Stimulated activated CD4-positive, alpha-beta T cell treated with anti-CD3 and anti-CD28 coated beads, Interleukin-2, amount 100 ng/mL, for 4 hours (primary cell): ENCODE results near the gene SLC17A7.
A peak's percentile ranks its signal among the peaks of the same experiment; 100 is the strongest.
"Not testable (repeated sequence)": the region's sequence is repeated elsewhere in the genome, so short reads cannot be mapped to it uniquely, and the experiment has no call there.

ENCODE experiments used
- DNase-seq: peaks from one replicate; pipeline ENCODE4 v3.0.0-alpha.2; 2020; ENCODE audit warnings: low read depth

The SLC17A7 gene

GRCh38 chr19:49444100-49444700 lies 2.9 kb upstream of the SLC17A7 start:
- not testable (repeated sequence) for DNase-seq

GRCh38 chr19:49443366-49444099 lies 2.2 kb upstream of the SLC17A7 start:
- DNase-seq = peak; percentile 90

- no peak for DNase-seq
Measured at GRCh38 chr19:49442771-49443365, 1.5 kb upstream of the SLC17A7 start.

GRCh38 chr19:49442354-49442753 lies 1.0 kb upstream of the SLC17A7 start:
- no peak for DNase-seq

- no peak for DNase-seq
Measured at GRCh38 chr19:49441960-49442350, 628 bp upstream of the SLC17A7 start.

GRCh38 chr19:49440439-49441209 lies 703 bp downstream of the SLC17A7 start:
- no peak for DNase-seq

- DNase-seq = no peak
Measured at GRCh38 chr19:49439836-49440235, 1.5 kb downstream of the SLC17A7 start.

GRCh38 chr19:49438261-49438660 lies 3.1 kb downstream of the SLC17A7 start:
- DNase-seq = no peak

DNA sequence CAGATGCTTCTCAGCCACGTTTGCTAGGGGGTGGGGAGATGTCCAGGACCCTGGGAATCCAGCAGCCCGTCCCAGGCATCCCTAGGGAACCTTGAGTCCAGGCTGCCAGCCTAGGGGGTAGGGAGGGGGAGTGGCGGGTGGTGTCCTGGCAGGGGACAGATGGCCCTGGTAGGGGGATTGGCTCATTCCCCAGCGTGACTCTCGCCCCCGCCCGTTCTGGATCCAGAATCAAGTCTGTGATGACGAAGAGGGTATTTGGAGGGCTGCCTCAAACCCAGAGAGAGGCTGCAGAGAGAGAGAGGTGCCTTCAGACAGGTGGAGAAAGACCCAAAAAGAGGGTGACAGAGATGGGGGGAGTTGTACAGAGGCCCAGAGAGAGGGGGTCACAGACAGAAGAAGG lies 4.1 kb downstream of the SLC17A7 start:
- no peak for DNase-seq

DNA sequence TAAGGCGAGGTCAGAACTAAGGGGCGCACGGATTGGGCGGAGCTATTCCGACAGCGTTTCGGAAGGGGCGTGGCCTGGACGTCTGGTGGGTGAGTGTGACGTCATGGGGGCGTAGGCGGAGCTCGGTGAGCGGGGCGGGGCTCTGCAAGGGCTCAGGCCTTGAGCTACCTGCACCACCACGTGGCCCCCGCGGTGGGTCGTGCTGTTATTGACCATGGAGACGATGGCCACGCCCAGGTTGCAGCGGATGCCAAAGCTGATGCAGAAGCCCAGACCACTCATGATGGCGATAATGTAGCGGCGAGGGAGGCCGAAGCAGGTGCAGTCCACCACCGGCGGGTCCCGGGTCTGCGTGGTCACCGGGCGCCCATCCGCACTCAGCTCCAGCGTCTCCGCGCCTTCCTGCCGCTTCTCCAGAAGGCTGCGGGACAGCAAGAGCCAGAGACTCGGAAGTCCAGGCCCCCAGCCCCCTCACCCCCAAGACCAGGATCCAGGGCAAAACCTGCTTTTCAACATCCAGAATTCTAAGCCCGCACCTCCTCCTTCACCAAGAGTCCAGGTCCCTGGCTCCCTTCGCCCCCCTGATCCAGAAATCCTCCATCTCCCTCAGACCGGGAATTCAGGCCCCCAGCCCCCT lies 4.8 kb downstream of the SLC17A7 start:
- DNase-seq = no peak

DNA sequence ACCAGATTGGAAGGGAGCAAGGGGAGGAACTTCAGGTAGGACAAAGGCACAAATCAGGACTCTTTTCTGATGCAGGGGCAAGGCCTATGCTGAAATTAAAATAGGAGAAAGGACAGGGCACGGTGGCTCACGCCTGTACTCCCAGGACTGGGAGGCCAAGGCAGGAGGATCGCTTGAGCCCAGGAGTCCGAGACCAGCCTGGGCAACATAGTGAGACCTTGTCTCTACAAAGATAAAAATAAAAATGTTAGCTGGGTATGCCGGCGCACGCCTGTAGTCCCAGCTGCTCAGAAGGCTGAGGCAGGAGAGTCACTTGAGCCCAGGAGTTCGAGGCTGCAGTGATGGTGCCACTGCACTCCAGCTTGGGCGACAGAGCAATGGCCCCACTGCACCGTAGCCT lies 5.7 kb downstream of the SLC17A7 start:
- no peak for DNase-seq

DNA sequence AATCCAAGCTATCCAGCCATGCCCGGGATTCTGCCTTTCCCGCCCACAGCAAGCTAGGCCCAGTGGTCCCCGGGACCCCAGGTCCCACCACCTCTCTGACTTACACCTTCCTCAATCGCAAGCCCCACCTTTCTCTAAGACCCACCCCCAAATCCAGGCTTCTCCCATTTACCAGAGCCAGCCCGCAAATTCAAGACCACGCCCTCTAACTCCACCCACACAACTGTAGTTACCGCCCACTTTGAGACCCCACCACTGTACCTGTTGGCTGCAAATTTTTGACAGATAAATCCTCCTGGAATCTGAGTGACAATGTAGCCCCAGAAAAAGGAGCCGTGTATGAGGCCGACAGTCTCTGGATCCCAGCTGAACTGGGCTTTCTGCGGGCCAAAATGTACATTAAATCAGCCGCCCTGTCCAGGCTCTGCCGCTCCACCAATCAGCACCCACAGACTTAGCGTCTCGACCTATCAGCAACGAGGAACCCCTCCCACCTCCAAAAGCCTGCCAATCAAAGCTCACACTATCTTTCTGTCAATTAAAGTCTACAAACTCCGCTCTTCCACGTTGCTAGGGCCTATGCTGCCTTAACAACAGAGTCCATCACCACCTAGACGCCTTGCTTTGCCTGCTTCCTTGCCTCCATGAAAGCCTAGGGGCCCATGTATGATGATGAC lies 6.3 kb downstream of the SLC17A7 start:
- DNase-seq = no peak

DNA sequence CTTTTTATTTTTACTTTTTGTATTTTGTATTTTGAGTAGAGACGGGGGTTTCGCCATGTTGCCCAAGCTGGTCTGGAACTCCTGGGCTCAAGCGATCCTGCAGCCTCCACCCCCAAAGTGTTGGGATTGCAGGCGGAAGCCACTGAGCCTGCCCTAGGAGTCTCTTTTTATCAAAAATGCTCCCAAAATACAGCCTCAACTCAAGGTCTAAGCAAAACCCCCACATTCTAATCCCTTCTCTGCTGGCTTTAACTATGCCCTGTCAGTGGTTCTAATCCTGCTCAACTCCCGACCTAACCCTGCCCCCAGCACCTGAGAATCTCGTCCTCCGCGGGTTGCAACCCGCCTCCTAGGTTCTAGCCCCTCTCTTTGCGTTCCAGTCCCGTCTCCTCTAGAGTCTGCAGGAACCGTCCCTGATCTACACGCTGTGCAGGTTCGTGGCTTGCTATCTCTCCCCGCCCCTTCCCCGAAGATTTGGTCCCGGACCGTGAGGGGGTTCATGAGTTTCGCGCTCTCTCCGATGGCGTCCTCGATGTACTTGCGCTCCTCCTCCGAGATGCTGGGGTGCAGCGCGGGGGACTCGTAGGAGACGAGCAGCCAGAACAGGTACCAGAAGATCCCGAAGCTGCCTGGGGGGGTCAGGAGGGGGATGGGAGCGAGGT lies 8.0 kb downstream of the SLC17A7 start:
- no peak for DNase-seq

GRCh38 chr19:49432141-49433073 lies 8.9 kb downstream of the SLC17A7 start:
- DNase-seq = no peak

DNA sequence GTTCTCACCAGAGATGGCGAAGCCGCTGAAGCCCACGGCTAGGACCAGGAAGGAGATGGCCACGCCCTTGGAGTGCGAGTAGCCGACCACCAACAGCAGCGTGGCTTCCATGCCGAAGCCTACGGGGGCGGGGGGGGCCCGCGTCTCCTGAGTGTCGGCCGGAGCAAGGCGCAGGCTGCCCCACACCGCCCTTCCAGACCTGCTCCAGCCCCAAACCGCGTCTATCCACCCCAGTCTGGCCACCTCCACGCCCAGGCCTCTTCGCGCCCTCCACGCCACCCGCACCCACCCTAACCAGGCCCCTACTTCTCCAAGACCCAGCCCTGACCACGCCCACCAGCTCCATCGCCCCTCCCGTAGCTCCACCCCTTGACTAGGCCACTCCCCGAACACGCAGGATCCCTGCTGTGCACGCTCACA lies 10.0 kb downstream of the SLC17A7 start:
- DNase-seq = no peak

- DNase-seq = no peak
Measured at GRCh38 chr19:49430678-49431329, 10.5 kb downstream of the SLC17A7 start.

GRCh38 chr19:49430172-49430677 lies 11.1 kb downstream of the SLC17A7 start:
- DNase-seq = no peak

DNA sequence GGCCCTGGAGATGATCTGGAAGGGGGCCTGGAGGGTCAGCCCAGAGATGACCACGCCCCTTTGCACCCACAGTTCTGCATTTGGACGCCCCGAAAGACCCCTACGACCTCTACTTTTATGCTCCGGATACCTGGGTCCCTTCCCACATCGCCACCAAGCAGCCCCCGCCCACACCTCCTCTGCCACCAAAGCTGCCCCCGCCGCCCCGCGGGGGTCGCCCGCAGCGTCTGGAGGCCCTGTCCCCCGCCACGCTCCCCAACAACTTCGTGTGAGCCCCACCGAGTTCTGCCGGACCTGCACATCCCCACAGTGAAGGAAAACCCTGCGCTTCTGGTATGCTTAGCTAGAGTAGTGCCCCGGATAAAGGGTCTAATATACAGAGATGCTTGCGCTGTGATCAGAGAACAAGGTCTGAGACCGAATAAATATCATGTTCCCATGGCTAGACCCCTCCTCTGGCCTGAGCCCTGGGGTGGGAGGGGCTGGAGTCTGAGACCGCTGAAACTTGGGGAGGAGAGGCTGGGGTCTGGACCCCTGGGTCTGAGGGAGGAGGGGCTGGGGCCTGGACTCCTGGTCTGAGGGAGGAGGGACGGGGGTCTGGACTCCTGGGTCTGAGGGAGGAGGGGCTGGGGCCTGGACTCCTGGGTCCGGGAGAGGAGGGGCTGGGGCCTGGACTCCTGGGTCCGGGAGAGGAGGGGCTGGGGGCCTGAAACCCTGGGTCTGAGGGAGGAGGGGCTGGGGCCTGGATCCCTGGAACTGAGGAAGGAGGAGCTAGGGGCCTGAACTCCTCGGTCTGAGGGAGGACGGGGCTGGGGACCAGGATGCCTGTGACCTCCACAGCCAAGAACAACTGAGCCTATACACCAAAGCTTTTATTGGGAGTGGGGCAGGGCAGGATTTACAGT lies 12.5 kb downstream of the SLC17A7 start:
- no peak for DNase-seq
